ENCODE data around the gene KIF26B.

DNA sequence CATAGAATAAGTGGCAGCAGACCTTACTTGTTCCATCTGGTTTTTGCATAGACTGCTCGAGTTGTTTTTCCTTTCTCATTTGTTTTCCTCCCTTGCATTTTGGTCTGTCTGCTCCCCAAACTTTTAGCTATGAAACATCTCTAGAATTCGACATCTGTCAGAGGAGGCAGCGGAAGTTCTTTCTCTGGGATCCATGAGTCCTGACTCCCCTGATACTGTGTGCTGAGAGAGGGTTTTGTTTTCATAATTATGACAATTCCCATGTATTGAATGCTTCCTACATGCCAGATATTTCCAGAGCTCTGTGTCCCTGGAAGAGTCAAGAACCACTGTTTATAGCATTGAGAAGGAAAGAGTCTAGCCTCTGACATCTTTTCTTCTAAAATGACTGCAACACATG lies 172.6 kb downstream of the KIF26B start:
- no peak for TF ChIP-seq POLR2AphosphoS5 (IDR thresholded peaks at IDR 0.05; ENCODE audit: low read length)
- no peak for TF ChIP-seq ZNF384 (IDR thresholded peaks at IDR 0.05; ENCODE audit: borderline replicate concordance, low read depth, low read length)
- no peak for TF ChIP-seq MXI1 (IDR thresholded peaks at IDR 0.05; ENCODE audit: low read depth, low read length)
- TF ChIP-seq BMI1 (IDR thresholded peaks at IDR 0.05; ENCODE audit: borderline replicate concordance) = no peak
- TF ChIP-seq TARDBP (IDR thresholded peaks at IDR 0.05; ENCODE audit: borderline replicate concordance) = no peak
- TF ChIP-seq, protein P1, sequence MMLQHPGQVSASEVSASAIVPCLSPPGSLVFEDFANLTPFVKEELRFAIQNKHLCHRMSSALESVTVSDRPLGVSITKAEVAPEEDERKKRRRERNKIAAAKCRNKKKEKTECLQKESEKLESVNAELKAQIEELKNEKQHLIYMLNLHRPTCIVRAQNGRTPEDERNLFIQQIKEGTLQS (IDR thresholded peaks at IDR 0.05; ENCODE audit: borderline replicate concordance, extremely low read depth, low read depth, low read length) = no peak
- TF ChIP-seq CTCF (IDR thresholded peaks at IDR 0.05 in 2 of 3, conservative IDR thresholded peaks at IDR 0.05 in 1 of 3; ENCODE audit: control insufficient read depth in 2 of 3, extremely low read depth in 1 of 3, insufficient read depth in 1 of 3, low read depth in 3 of 3, low read length in 3 of 3) = no peak
- TF ChIP-seq, protein P2, sequence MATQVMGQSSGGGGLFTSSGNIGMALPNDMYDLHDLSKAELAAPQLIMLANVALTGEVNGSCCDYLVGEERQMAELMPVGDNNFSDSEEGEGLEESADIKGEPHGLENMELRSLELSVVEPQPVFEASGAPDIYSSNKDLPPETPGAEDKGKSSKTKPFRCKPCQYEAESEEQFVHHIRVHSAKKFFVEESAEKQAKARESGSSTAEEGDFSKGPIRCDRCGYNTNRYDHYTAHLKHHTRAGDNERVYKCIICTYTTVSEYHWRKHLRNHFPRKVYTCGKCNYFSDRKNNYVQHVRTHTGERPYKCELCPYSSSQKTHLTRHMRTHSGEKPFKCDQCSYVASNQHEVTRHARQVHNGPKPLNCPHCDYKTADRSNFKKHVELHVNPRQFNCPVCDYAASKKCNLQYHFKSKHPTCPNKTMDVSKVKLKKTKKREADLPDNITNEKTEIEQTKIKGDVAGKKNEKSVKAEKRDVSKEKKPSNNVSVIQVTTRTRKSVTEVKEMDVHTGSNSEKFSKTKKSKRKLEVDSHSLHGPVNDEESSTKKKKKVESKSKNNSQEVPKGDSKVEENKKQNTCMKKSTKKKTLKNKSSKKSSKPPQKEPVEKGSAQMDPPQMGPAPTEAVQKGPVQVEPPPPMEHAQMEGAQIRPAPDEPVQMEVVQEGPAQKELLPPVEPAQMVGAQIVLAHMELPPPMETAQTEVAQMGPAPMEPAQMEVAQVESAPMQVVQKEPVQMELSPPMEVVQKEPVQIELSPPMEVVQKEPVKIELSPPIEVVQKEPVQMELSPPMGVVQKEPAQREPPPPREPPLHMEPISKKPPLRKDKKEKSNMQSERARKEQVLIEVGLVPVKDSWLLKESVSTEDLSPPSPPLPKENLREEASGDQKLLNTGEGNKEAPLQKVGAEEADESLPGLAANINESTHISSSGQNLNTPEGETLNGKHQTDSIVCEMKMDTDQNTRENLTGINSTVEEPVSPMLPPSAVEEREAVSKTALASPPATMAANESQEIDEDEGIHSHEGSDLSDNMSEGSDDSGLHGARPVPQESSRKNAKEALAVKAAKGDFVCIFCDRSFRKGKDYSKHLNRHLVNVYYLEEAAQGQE (IDR thresholded peaks at IDR 0.05; ENCODE audit: low read depth, low read length) = no peak
- no peak for TF ChIP-seq LARP7 (IDR thresholded peaks at IDR 0.05)
